Measurements from ENCODE around the gene LRRC14B. TPM values are rescaled to one million over a fixed set of nuclear protein-coding genes. Genes with fewer than 3 reads are reported as not detected.
"Not testable (repeated sequence)": the region's sequence is repeated elsewhere in the genome, so short reads cannot be mapped to it uniquely, and the experiment has no call there.

Gene LRRC14B
- total RNA-seq, 4 donors from 2014 or later: not detected

GRCh38 chr5:213803-214395 lies 22.6 kb downstream of the LRRC14B start:
- intact Hi-C loops (cut with DNase I; ENCODE audit: low total_unique reads): no loop called here
- Histone ChIP-seq H3K9me3 (no peaks in the 10 kb centered on the region), H3K27ac (no peak overlapping the region), H3K27me3 (no peaks in the 10 kb centered on the region), H3K36me3 (no peaks in the 10 kb centered on the region), H3K4me1 (peaks cover 4% of the 10 kb centered on the region in 2 donors), H3K4me3 (no peak overlapping the region)
- no peak for TF ChIP-seq POLR2A (IDR thresholded peaks at IDR 0.05)
- no peak for TF ChIP-seq CTCF (IDR thresholded peaks at IDR 0.05)
- no peak for DNase-seq

GRCh38 chr5:215256-215655 lies 24.0 kb downstream of the LRRC14B start:
- H3K27me3 ChIP-seq; intact Hi-C loops (cut with DNase I; ENCODE audit: low total_unique reads); H3K4me1 ChIP-seq; H3K9me3 ChIP-seq; H3K36me3 ChIP-seq; DNase-seq; H3K4me3 ChIP-seq: not testable (repeated sequence)
- H3K27ac ChIP-seq: peak overlapping the region; percentile 49 to 61

GRCh38 chr5:216076-216475 lies 24.8 kb downstream of the LRRC14B start:
- H3K27me3 ChIP-seq; intact Hi-C loops (cut with DNase I; ENCODE audit: low total_unique reads); H3K36me3 ChIP-seq; H3K4me3 ChIP-seq; DNase-seq; H3K27ac ChIP-seq; H3K4me1 ChIP-seq; H3K9me3 ChIP-seq: not testable (repeated sequence)

- not testable (repeated sequence) for H3K4me1 ChIP-seq
- H3K4me3 ChIP-seq: peak within 1 kb of the TSS; percentile 85 to 87
- peak; percentile 96 to 98 for DNase-seq
Measured at GRCh38 chr5:217494-218456, 26.5 kb downstream of the LRRC14B start, which contains the start of the genes CCDC127 and SDHA. TSS of gene CCDC127 (minus strand) at chr5:218153. CDS start at chr5:216849, 1,304 bp downstream. TSS of gene SDHA (plus strand) at chr5:218320. CDS start at chr5:218356, 36 bp downstream.

GRCh38 chr5:218457-219291 lies 27.4 kb downstream of the LRRC14B start:
- TF ChIP-seq POLR2A (IDR thresholded peaks at IDR 0.05) (no peak), CTCF (IDR thresholded peaks at IDR 0.05) (no peak)
- Histone ChIP-seq H3K9me3 (no peaks in the 10 kb centered on the region), H3K27ac (peak overlapping the region; percentile 84 to 89), H3K4me3 (peak overlapping the region; percentile 85 to 87), H3K27me3 (no peaks in the 10 kb centered on the region), H3K4me1 (peaks cover 0 to 4% of the 10 kb centered on the region in 2 donors), H3K36me3 (no peaks in the 10 kb centered on the region)
- intact Hi-C loops (cut with DNase I; ENCODE audit: low total_unique reads): no loop called here
- DNase-seq: peak in 1 of 2 donors; percentile 33

More at GRCh38 chr5:217494-218456, 26.5 kb downstream of the LRRC14B start, which contains the start of the genes CCDC127 and SDHA:
- H3K36me3 ChIP-seq; H3K27me3 ChIP-seq; intact Hi-C loops (cut with DNase I; ENCODE audit: low total_unique reads); H3K9me3 ChIP-seq: not testable (repeated sequence)
- TF ChIP-seq CTCF (IDR thresholded peaks at IDR 0.05) (peak in 3 of 4 experiments; percentile 38 to 47 (median 40)), POLR2A (IDR thresholded peaks at IDR 0.05) (peak; percentile 93 to 96)
- peak within 1 kb of the TSS; percentile 84 to 89 for H3K27ac ChIP-seq
